HEK293 (cell line): Measurements from ENCODE around the gene PTRH2.

Experiments
- HOXA7 ChIP-seq: sonication (generic); formaldehyde crosslinking; IDR thresholded peaks from 2 replicates; pipeline ENCODE4 v1.8.1; 2022; ENCODE audit warnings: missing genetic modification reagents, borderline replicate concordance
- ZBTB21 ChIP-seq: fragments of 450-650 bp; formaldehyde crosslinking; IDR thresholded peaks from 2 replicates; pipeline ENCODE4 v1.5.1; 2017; ENCODE audit warnings: missing biosample characterization, missing genetic modification characterization
- ZNF121 ChIP-seq: fragments of 450-650 bp; formaldehyde crosslinking; IDR thresholded peaks from 2 replicates; pipeline ENCODE4 v1.5.1; 2016; ENCODE audit warnings: missing biosample characterization, missing genetic modification characterization
- ZNF274 ChIP-seq, 2 experiments: fragments of 200-500 bp in 1 of 2; fragments of 450-650 bp in 1 of 2; sonication (Bioruptor generic) in 1 of 2; formaldehyde crosslinking in 1 of 2; IDR thresholded peaks; 2 replicates each; pipeline versions ENCODE4 v1.5.1 to v1.6.1; 2014 to 2016; ENCODE audit warnings: borderline replicate concordance in 1 of 2, inconsistent platforms in 1 of 2, low read length in 1 of 2, missing biosample characterization in 1 of 2, missing genetic modification characterization in 1 of 2
- ZNF777 ChIP-seq: fragments of 450-650 bp; formaldehyde crosslinking; IDR thresholded peaks from 2 replicates; pipeline ENCODE4 v1.5.1; 2017; ENCODE audit warnings: missing biosample characterization, missing genetic modification characterization, borderline replicate concordance
- TF ChIP-seq, protein P1 (sequence below): fragments of 450-650 bp; formaldehyde crosslinking; IDR thresholded peaks from 2 replicates; pipeline ENCODE4 v1.5.1; 2016; ENCODE audit warnings: missing biosample characterization, missing genetic modification characterization
- TF ChIP-seq, protein P2 (sequence below): IDR thresholded peaks from 2 replicates; pipeline ENCODE4 v1.6.1; 2011; ENCODE audit warnings: mild to moderate bottlenecking, low read depth, low read length, borderline replicate concordance
- TF ChIP-seq, protein P3 (sequence below): fragments of 450-650 bp; formaldehyde crosslinking; IDR thresholded peaks from 2 replicates; pipeline ENCODE4 v1.5.1; 2016; ENCODE audit warnings: missing biosample characterization, missing genetic modification characterization
- TF ChIP-seq, protein P4 (sequence below): fragments of 450-650 bp; formaldehyde crosslinking; IDR thresholded peaks from 2 replicates; pipeline ENCODE4 v1.5.1; 2016; ENCODE audit warnings: missing biosample characterization, missing genetic modification characterization

DNA sequence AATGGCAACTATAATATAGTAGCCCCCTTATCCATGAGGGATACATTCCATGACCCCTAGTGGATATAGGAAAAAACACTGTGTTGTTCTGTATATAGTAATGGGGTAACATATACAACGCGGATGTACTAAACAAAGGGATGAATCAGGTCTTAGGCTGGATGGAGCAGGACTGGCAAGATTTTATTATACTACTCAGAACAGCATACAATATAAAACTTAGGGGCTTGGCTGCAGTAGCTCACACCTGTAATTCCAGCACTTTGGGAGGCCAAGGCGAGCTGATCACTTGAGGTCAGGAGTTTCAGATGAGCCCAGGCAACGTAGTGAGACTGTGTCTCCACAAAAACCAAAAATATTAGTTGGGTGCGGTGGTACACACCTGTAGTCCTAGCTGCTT lies 27.0 kb upstream of the PTRH2 start:
- TF ChIP-seq ZNF121 (tag by site-specific recombination): no peak
- no peak for TF ChIP-seq ZNF777
- TF ChIP-seq, protein P1, sequence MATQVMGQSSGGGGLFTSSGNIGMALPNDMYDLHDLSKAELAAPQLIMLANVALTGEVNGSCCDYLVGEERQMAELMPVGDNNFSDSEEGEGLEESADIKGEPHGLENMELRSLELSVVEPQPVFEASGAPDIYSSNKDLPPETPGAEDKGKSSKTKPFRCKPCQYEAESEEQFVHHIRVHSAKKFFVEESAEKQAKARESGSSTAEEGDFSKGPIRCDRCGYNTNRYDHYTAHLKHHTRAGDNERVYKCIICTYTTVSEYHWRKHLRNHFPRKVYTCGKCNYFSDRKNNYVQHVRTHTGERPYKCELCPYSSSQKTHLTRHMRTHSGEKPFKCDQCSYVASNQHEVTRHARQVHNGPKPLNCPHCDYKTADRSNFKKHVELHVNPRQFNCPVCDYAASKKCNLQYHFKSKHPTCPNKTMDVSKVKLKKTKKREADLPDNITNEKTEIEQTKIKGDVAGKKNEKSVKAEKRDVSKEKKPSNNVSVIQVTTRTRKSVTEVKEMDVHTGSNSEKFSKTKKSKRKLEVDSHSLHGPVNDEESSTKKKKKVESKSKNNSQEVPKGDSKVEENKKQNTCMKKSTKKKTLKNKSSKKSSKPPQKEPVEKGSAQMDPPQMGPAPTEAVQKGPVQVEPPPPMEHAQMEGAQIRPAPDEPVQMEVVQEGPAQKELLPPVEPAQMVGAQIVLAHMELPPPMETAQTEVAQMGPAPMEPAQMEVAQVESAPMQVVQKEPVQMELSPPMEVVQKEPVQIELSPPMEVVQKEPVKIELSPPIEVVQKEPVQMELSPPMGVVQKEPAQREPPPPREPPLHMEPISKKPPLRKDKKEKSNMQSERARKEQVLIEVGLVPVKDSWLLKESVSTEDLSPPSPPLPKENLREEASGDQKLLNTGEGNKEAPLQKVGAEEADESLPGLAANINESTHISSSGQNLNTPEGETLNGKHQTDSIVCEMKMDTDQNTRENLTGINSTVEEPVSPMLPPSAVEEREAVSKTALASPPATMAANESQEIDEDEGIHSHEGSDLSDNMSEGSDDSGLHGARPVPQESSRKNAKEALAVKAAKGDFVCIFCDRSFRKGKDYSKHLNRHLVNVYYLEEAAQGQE (tag by site-specific recombination): no peak
- TF ChIP-seq, protein P2, sequence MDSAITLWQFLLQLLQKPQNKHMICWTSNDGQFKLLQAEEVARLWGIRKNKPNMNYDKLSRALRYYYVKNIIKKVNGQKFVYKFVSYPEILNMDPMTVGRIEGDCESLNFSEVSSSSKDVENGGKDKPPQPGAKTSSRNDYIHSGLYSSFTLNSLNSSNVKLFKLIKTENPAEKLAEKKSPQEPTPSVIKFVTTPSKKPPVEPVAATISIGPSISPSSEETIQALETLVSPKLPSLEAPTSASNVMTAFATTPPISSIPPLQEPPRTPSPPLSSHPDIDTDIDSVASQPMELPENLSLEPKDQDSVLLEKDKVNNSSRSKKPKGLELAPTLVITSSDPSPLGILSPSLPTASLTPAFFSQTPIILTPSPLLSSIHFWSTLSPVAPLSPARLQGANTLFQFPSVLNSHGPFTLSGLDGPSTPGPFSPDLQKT: no peak
- TF ChIP-seq, protein P3, sequence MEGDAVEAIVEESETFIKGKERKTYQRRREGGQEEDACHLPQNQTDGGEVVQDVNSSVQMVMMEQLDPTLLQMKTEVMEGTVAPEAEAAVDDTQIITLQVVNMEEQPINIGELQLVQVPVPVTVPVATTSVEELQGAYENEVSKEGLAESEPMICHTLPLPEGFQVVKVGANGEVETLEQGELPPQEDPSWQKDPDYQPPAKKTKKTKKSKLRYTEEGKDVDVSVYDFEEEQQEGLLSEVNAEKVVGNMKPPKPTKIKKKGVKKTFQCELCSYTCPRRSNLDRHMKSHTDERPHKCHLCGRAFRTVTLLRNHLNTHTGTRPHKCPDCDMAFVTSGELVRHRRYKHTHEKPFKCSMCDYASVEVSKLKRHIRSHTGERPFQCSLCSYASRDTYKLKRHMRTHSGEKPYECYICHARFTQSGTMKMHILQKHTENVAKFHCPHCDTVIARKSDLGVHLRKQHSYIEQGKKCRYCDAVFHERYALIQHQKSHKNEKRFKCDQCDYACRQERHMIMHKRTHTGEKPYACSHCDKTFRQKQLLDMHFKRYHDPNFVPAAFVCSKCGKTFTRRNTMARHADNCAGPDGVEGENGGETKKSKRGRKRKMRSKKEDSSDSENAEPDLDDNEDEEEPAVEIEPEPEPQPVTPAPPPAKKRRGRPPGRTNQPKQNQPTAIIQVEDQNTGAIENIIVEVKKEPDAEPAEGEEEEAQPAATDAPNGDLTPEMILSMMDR (tag by site-specific recombination): no peak
- TF ChIP-seq, protein P4, sequence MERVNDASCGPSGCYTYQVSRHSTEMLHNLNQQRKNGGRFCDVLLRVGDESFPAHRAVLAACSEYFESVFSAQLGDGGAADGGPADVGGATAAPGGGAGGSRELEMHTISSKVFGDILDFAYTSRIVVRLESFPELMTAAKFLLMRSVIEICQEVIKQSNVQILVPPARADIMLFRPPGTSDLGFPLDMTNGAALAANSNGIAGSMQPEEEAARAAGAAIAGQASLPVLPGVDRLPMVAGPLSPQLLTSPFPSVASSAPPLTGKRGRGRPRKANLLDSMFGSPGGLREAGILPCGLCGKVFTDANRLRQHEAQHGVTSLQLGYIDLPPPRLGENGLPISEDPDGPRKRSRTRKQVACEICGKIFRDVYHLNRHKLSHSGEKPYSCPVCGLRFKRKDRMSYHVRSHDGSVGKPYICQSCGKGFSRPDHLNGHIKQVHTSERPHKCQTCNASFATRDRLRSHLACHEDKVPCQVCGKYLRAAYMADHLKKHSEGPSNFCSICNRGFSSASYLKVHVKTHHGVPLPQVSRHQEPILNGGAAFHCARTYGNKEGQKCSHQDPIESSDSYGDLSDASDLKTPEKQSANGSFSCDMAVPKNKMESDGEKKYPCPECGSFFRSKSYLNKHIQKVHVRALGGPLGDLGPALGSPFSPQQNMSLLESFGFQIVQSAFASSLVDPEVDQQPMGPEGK: no peak
- TF ChIP-seq ZNF274 (IDR thresholded peaks at IDR 0.05; ENCODE audit: low read length): no peak
- TF ChIP-seq ZNF274 (tag by site-specific recombination; IDR thresholded peaks at IDR 0.05; ENCODE audit: borderline replicate concordance): no peak
- TF ChIP-seq HOXA7: no peak
- no peak for TF ChIP-seq ZBTB21 (tag by site-specific recombination)
